GM23338 (cell line): ENCODE measurements around the gene MED12L. TPM values are rescaled to one million over a fixed set of nuclear protein-coding genes. Genes with fewer than 3 reads are reported as not detected.

ENCODE experiments used
- ATAC-seq: fragments of 200-7000 bp; cut with Tn5 transposase; 3 replicates; pipeline ENCODE4 v1.9.1; 2020
- DNase-seq: peaks from one replicate; pipeline ENCODE4 v3.0.0-alpha.2; 2015; ENCODE audit warnings: low spot score
- H2AFZ ChIP-seq: fragments of 200-600 bp; sonication (generic); 2 replicates; pipeline ENCODE4 v1.8.0; 2016; ENCODE audit warnings: antibody characterized with exemption, mild to moderate bottlenecking, moderate library complexity
- H3F3A ChIP-seq: fragments of 200-600 bp; sonication (generic); replicated peaks from 2 replicates; pipeline ENCODE4 v1.8.0; 2017; ENCODE audit warnings: antibody characterized with exemption, mixed run types, low read depth
- H3K27ac ChIP-seq: fragments of 200-600 bp; sonication (generic); 2 replicates; pipeline ENCODE4 v1.6.1; 2016; ENCODE audit warnings: low read depth
- H3K27me3 ChIP-seq: fragments of 200-600 bp; sonication (generic); 2 replicates; pipeline ENCODE4 v1.8.0; 2016; ENCODE audit warnings: mild to moderate bottlenecking, mixed run types, moderate library complexity; ENCODE audit not compliant: insufficient read depth
- H3K36me3 ChIP-seq: fragments of 200-600 bp; sonication (generic); 2 replicates; pipeline ENCODE4 v1.8.0; 2016; ENCODE audit warnings: mild to moderate bottlenecking; ENCODE audit not compliant: insufficient read depth
- H3K4me1 ChIP-seq: fragments of 200-600 bp; sonication (generic); 2 replicates; pipeline ENCODE4 v1.8.0; 2016; ENCODE audit warnings: mild to moderate bottlenecking, moderate library complexity; ENCODE audit not compliant: insufficient read depth
- H3K4me2 ChIP-seq: fragments of 200-600 bp; sonication (generic); 2 replicates; pipeline ENCODE4 v1.7.1; 2017; ENCODE audit warnings: mixed run types
- H3K4me3 ChIP-seq: fragments of 200-600 bp; sonication (generic); 2 replicates; pipeline ENCODE4 v1.6.1; 2016; ENCODE audit warnings: mixed run types
- H3K79me2 ChIP-seq: fragments of 200-600 bp; sonication (generic); replicated peaks from 2 replicates; pipeline ENCODE4 v1.8.0; 2017; ENCODE audit warnings: mild to moderate bottlenecking; ENCODE audit not compliant: insufficient read depth
- H3K9me2 ChIP-seq: fragments of 200-600 bp; sonication (generic); 2 replicates; pipeline ENCODE4 v1.8.0; 2017; ENCODE audit not compliant: insufficient read depth
- H4K20me1 ChIP-seq: fragments of 200-600 bp; sonication (generic); replicated peaks from 2 replicates; pipeline ENCODE4 v1.8.0; 2017; ENCODE audit warnings: mild to moderate bottlenecking; ENCODE audit not compliant: insufficient read depth
- H3K27ac Mint-ChIP-seq: 2 replicates; pipeline ENCODE4 v1.8.0; 2020; ENCODE audit warnings: inconsistent platforms, mild to moderate bottlenecking, moderate library complexity, mixed read lengths
- H3K27me3 Mint-ChIP-seq: 3 replicates; pipeline ENCODE4 v1.8.0; 2022; ENCODE audit warnings: low read depth, mild to moderate bottlenecking, moderate library complexity, mixed read lengths, inconsistent platforms; ENCODE audit not compliant: insufficient read depth, poor library complexity
- H3K36me3 Mint-ChIP-seq: 3 replicates; pipeline ENCODE4 v1.8.0; 2021; ENCODE audit warnings: low read depth, mild to moderate bottlenecking, inconsistent platforms, moderate library complexity, mixed read lengths
- H3K4me1 Mint-ChIP-seq: 3 replicates; pipeline ENCODE4 v1.8.0; 2020; ENCODE audit warnings: mild to moderate bottlenecking, inconsistent platforms, mixed read lengths
- H3K4me3 Mint-ChIP-seq: 3 replicates; pipeline ENCODE4 v1.8.0; 2021; ENCODE audit warnings: moderate library complexity, mild to moderate bottlenecking, inconsistent platforms, mixed read lengths
- H3K9me3 Mint-ChIP-seq: 3 replicates; pipeline ENCODE4 v1.8.0; 2020; ENCODE audit warnings: moderate library complexity, mild to moderate bottlenecking, inconsistent platforms, mixed read lengths
- CREB1 ChIP-seq: fragments of 250-450 bp; sonication (Bioruptor Pico); IDR thresholded peaks from 2 replicates; pipeline ENCODE4 v1.5.0; 2020; ENCODE audit warnings: low read depth, mild to moderate bottlenecking, moderate library complexity
- EZH2 ChIP-seq: fragments of 200-600 bp; sonication (generic); IDR thresholded peaks from one replicate; pipeline ENCODE4 v1.8.0; 2017; ENCODE audit warnings: antibody characterized with exemption, mild to moderate bottlenecking, low read depth; ENCODE audit not compliant: unreplicated experiment
- EZH2phosphoT487 ChIP-seq: fragments of 200-600 bp; sonication (generic); IDR thresholded peaks from one replicate; pipeline ENCODE4 v1.8.1; 2018; ENCODE audit warnings: antibody characterized with exemption; ENCODE audit not compliant: unreplicated experiment
- JUNB ChIP-seq: IDR thresholded peaks from one replicate; pipeline ENCODE4 v1.6.1; 2016; ENCODE audit warnings: antibody characterized with exemption; ENCODE audit not compliant: unreplicated experiment
- NANOG ChIP-seq: IDR thresholded peaks from 2 replicates; pipeline ENCODE4 v1.6.1; 2016; ENCODE audit warnings: antibody characterized with exemption, borderline replicate concordance
- REST ChIP-seq: IDR thresholded peaks from one replicate; pipeline ENCODE4 v1.6.1; 2018; ENCODE audit warnings: antibody characterized with exemption; ENCODE audit not compliant: unreplicated experiment
- STAT1 ChIP-seq: IDR thresholded peaks from one replicate; pipeline ENCODE4 v1.6.1; 2016; ENCODE audit warnings: antibody characterized with exemption; ENCODE audit not compliant: unreplicated experiment
- ZNF114 ChIP-seq: fragments of 250-450 bp; sonication (Bioruptor Pico); IDR thresholded peaks from 2 replicates; pipeline ENCODE4 v1.5.0; 2020; ENCODE audit warnings: mild to moderate bottlenecking, moderate library complexity
- ZNF331 ChIP-seq: fragments of 250-450 bp; sonication (Bioruptor Pico); IDR thresholded peaks from 2 replicates; pipeline ENCODE4 v1.5.0; 2020; ENCODE audit warnings: low read depth, mild to moderate bottlenecking, moderate library complexity
- ZNF462 ChIP-seq: fragments of 250-450 bp; sonication (Bioruptor Pico); IDR thresholded peaks from 2 replicates; pipeline ENCODE4 v1.5.0; 2020; ENCODE audit warnings: mild to moderate bottlenecking, moderate library complexity
- polyA plus RNA-seq: library from polyadenylated mRNA; unstranded; fragments of >200 nt; fragmentation: Nextera tagmentation; extraction: Ambion mirVana; gene quantifications from 2 replicates; pipeline ENCODE4 v1.2.1, GENCODE V29; 2016
- total RNA-seq: library from RNA; depleted of rRNA; stranded (reverse); fragments of >200 nt; shearing (Covaris generic); gene quantifications from 2 replicates; pipeline ENCODE4 v1.2.3, GENCODE V29; 2014
- TF ChIP-seq, protein P1 (sequence below): IDR thresholded peaks from 2 replicates; pipeline ENCODE4 v1.6.1; 2016; ENCODE audit warnings: antibody characterized with exemption
- TF ChIP-seq, protein P2 (sequence below), 2 experiments: fragments of 200-600 bp in 1 of 2; sonication (generic) in 1 of 2; conservative IDR thresholded peaks; 2 replicates each; pipeline versions ENCODE4 v1.5.1 to v1.6.1; 2016 to 2017; ENCODE audit warnings: antibody characterized with exemption in 2 of 2, low read depth in 2 of 2, mild to moderate bottlenecking in 2 of 2, moderate library complexity in 1 of 2

The MED12L gene
- total and polyA plus RNA-seq, 2 experiments from 2014 or later: 5.7 to 25.0 TPM

DNA sequence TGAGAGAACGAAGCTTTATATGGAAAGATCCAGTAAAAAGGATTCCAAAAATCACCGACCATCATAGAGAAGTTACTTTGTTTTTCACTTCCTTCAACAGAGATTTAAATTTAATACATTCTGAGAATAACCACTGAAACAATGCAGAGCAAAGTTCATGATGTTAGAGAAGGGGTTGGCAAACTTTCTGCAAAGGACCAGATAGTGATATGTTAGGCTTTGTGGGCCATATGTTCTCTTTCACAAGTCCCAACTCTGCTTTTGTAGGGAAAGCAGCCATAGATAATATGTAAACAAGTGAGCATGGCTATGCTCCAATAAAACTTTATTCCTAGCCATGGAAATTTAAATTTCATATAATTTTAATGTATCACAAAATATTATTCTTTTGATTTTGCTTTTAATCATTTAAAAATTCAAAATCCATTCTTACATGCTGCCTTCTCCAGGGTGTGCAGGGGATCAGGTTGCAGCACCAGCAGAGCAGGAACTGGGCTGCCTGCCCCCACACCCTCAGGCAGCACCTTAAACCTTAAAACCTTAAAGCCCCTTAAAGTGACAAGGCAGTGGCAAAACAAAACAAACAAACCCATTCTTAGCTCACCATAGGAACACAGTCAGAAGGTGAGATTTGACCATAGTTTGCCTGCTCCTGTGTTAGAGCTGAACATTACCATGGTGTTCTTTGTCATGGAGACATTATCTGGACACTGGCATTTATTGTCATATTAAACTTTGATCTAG is 392.3 kb downstream of the MED12L start:
- H3K4me1 Mint-ChIP-seq: peaks cover 17% of the 10 kb centered on the region
- H3K4me3 Mint-ChIP-seq: no peak overlapping the region
- Histone ChIP-seq H3K4me2 (peak overlapping the region; percentile 16), H3F3A (no peaks in the 10 kb centered on the region), H3K4me1 (peaks cover 17% of the 10 kb centered on the region), H2AFZ (no peak overlapping the region), H3K9me2 (no peaks in the 10 kb centered on the region), H4K20me1 (no peaks in the 10 kb centered on the region), H3K79me2 (no peaks in the 10 kb centered on the region), H3K4me3 (no peak overlapping the region), H3K36me3 (no peaks in the 10 kb centered on the region), H3K27ac (no peak overlapping the region), H3K27me3 (no peaks in the 10 kb centered on the region)
- H3K27me3 Mint-ChIP-seq: no peaks in the 10 kb centered on the region
- H3K36me3 Mint-ChIP-seq: no peaks in the 10 kb centered on the region
- no peaks in the 10 kb centered on the region; the same call in 2 of the 3 replicates for H3K9me3 Mint-ChIP-seq
- DNase-seq (peak; percentile 20), ATAC-seq (peak; percentile 71)
- TF ChIP-seq ZNF114 (CRISPR knock-in tag) (no peak), EZH2phosphoT487 (no peak), JUNB (no peak), REST (no peak), ZNF331 (CRISPR knock-in tag) (no peak), STAT1 (no peak), CREB1 (CRISPR knock-in tag) (no peak), ZNF462 (CRISPR knock-in tag) (no peak), EZH2 (no peak), NANOG (no peak)
- TF ChIP-seq, protein P1, sequence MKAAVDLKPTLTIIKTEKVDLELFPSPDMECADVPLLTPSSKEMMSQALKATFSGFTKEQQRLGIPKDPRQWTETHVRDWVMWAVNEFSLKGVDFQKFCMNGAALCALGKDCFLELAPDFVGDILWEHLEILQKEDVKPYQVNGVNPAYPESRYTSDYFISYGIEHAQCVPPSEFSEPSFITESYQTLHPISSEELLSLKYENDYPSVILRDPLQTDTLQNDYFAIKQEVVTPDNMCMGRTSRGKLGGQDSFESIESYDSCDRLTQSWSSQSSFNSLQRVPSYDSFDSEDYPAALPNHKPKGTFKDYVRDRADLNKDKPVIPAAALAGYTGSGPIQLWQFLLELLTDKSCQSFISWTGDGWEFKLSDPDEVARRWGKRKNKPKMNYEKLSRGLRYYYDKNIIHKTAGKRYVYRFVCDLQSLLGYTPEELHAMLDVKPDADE: no peak
- TF ChIP-seq, protein P2, sequence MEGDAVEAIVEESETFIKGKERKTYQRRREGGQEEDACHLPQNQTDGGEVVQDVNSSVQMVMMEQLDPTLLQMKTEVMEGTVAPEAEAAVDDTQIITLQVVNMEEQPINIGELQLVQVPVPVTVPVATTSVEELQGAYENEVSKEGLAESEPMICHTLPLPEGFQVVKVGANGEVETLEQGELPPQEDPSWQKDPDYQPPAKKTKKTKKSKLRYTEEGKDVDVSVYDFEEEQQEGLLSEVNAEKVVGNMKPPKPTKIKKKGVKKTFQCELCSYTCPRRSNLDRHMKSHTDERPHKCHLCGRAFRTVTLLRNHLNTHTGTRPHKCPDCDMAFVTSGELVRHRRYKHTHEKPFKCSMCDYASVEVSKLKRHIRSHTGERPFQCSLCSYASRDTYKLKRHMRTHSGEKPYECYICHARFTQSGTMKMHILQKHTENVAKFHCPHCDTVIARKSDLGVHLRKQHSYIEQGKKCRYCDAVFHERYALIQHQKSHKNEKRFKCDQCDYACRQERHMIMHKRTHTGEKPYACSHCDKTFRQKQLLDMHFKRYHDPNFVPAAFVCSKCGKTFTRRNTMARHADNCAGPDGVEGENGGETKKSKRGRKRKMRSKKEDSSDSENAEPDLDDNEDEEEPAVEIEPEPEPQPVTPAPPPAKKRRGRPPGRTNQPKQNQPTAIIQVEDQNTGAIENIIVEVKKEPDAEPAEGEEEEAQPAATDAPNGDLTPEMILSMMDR (conservative IDR thresholded peaks at IDR 0.05; ENCODE audit: low read depth in 2 of 2): no peak
- no peak overlapping the region for H3K27ac Mint-ChIP-seq
